Nephron progenitor cell (in vitro differentiated cells): Measurements from ENCODE around the gene CCDC28B.

Source experiments
- DNase-seq: peaks from one replicate; pipeline ENCODE4 v3.0.0; 2021
- H3K27ac Mint-ChIP-seq: 2 replicates; pipeline ENCODE4 v1.8.0; 2021; ENCODE audit warnings: mild to moderate bottlenecking, moderate library complexity, mixed read lengths
- H3K27me3 Mint-ChIP-seq: 2 replicates; pipeline ENCODE4 v1.8.0; 2021; ENCODE audit warnings: mild to moderate bottlenecking, low read depth, mixed read lengths; ENCODE audit not compliant: poor library complexity
- H3K36me3 Mint-ChIP-seq: 2 replicates; pipeline ENCODE4 v1.8.0; 2021; ENCODE audit warnings: low read depth, mixed read lengths
- H3K4me1 Mint-ChIP-seq: 2 replicates; pipeline ENCODE4 v1.8.0; 2021; ENCODE audit warnings: mixed read lengths
- H3K4me3 Mint-ChIP-seq: 2 replicates; pipeline ENCODE4 v1.8.0; 2021; ENCODE audit warnings: mild to moderate bottlenecking, moderate library complexity, mixed read lengths
- H3K9me3 Mint-ChIP-seq: 2 replicates; pipeline ENCODE4 v1.8.0; 2021; ENCODE audit warnings: mild to moderate bottlenecking, moderate library complexity, mixed read lengths
- TF ChIP-seq, protein P1 (sequence below): fragments of 200-600 bp; sonication (generic); IDR thresholded peaks from 2 replicates; pipeline ENCODE4 v1.5.0; 2021; ENCODE audit warnings: antibody characterized with exemption

The CCDC28B gene

DNA sequence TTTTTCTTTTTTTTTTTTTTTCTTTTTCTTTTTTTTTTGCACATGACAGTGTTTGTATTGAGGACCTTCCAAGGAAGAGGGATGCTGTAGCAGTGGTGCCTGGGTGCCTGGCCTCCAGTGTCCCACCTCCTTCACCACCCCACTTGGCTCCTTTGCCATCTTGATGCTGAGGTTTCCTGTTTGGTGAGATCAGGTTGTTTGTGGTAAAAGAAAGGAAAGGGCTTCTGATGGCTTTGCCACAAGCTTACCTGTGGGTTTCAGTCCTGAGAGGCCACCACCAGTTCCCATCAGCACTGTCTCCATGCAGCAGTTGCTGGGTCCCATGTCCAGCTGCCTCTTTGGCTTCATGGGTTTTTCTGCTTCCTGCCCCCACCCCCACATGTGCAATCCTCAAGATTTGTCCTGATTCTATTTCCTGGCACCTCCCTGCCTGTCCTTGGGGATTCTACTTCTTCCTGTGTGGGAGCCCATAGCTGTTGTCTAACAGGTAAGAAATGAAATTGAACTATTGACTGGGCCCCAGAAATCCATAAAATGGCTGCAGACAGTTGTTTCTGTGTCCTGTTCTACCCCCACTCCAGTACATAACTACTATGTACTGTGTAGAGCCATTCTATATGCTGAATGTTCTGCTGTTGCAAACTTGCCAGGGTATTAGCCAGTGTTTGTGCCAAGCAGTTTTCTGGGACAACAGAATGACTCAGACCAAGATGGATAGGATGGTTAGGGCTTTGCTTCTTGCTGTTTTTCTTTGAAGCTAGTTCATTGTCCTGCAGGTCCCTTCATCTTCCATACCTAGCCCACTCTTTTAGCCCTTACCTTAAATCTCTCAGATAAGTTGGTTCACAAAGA lies 4.2 kb upstream of the CCDC28B start:
- peaks cover 48% of the 10 kb centered on the region for H3K36me3 Mint-ChIP-seq

DNA sequence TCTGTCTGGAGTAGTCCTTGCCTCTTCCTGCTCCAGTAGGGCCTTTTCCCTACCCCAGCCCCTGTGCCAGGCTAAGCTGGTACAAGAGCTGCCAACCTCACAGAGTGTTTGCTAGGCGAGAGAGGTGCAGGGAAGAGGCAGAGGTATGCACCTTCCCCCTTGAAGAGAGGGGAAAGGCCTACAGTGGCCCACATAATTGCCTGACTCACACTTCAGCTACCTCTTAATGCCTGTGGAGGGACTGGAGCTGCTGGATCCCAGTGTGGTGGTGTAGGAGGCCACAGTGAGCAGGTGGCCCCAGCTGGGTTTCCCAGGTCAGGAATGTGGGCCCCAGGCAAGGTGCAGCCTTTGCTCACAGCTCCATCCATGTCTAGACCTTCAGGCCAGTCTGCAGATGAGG lies 3.3 kb upstream of the CCDC28B start:
- no peak for DNase-seq
- H3K4me1 Mint-ChIP-seq = peaks cover 41% of the 10 kb centered on the region
- H3K27me3 Mint-ChIP-seq = peaks cover 5% of the 10 kb centered on the region
- no peak overlapping the region for H3K4me3 Mint-ChIP-seq
- TF ChIP-seq, protein P1, sequence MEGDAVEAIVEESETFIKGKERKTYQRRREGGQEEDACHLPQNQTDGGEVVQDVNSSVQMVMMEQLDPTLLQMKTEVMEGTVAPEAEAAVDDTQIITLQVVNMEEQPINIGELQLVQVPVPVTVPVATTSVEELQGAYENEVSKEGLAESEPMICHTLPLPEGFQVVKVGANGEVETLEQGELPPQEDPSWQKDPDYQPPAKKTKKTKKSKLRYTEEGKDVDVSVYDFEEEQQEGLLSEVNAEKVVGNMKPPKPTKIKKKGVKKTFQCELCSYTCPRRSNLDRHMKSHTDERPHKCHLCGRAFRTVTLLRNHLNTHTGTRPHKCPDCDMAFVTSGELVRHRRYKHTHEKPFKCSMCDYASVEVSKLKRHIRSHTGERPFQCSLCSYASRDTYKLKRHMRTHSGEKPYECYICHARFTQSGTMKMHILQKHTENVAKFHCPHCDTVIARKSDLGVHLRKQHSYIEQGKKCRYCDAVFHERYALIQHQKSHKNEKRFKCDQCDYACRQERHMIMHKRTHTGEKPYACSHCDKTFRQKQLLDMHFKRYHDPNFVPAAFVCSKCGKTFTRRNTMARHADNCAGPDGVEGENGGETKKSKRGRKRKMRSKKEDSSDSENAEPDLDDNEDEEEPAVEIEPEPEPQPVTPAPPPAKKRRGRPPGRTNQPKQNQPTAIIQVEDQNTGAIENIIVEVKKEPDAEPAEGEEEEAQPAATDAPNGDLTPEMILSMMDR = no peak
- H3K9me3 Mint-ChIP-seq = no peaks in the 10 kb centered on the region
- H3K27ac Mint-ChIP-seq = peak overlapping the region; percentile 80
- H3K36me3 Mint-ChIP-seq = peaks cover 39% of the 10 kb centered on the region

More for the DNA sequence above, 4.2 kb upstream of the CCDC28B start:
- peaks cover 33% of the 10 kb centered on the region for H3K4me1 Mint-ChIP-seq
- peak overlapping the region; percentile 64 for H3K27ac Mint-ChIP-seq
- DNase-seq = no peak
- TF ChIP-seq, protein P1 = no peak
- H3K9me3 Mint-ChIP-seq = no peaks in the 10 kb centered on the region
- H3K4me3 Mint-ChIP-seq = no peak overlapping the region
- peaks cover 5% of the 10 kb centered on the region for H3K27me3 Mint-ChIP-seq

DNA sequence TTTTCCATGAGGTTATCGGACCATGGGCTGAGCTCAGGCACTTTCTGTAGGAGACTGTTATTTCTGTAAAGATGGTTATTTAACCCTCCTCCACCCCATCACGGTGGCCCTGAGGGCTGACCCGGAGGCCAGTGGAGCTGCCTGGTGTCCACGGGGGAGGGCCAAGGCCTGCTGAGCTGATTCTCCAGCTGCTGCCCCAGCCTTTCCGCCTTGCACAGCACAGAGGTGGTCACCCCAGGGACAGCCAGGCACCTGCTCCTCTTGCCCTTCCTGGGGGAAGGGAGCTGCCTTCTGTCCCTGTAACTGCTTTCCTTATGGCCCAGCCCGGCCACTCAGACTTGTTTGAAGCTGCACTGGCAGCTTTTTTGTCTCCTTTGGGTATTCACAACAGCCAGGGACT lies 2.6 kb upstream of the CCDC28B start:
- Mint-ChIP-seq H3K9me3 (no peaks in the 10 kb centered on the region), H3K36me3 (peaks cover 34% of the 10 kb centered on the region), H3K27ac (peak overlapping the region; percentile 80), H3K4me1 (peaks cover 49% of the 10 kb centered on the region), H3K4me3 (no peak overlapping the region), H3K27me3 (peaks cover 5% of the 10 kb centered on the region)
- TF ChIP-seq, protein P1 = no peak
- DNase-seq = no peak

DNA sequence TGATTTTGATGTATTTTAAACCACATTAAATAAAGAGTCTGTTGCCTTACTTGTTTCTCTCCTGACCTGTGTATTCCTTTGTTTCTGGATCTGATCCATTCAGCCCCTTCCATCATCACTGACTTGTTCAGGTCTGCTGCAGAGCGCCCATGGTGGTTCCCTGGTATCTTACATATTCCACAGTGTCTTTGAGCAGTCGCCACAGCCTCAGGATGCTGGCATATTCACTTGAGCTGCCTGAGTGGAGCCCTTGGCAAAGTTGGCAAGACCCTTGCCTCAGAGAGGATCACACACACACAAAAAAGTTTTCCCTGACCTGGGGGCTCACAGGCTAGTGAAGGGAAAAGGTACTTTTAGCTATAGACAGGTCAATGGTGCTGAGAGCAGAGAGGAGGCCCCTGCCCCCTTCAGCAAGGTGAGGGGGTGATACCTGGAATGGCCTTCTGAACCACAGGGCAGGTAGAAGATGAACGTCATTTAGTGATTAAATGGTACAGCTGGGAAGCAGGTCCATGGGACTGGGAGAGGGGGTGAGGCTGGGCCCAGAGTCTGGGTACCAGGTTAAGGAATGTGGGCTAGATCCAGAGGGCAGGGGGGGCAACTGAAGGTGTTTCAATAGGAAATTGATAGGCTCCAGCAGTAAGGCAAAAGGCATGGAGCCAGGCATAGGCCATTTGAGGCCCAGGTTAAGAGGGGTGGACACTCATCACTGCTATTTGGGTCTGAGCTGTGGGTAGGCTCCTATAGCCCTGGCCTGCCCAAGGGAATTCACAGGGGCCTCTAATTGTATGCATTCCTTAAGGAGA lies 2.0 kb upstream of the CCDC28B start:
- peak overlapping the region; percentile 56 for H3K4me3 Mint-ChIP-seq
- TF ChIP-seq, protein P1 = no peak
- peaks cover 28% of the 10 kb centered on the region for H3K36me3 Mint-ChIP-seq
- H3K4me1 Mint-ChIP-seq = peaks cover 53% of the 10 kb centered on the region
- DNase-seq = no peak
- H3K9me3 Mint-ChIP-seq = no peaks in the 10 kb centered on the region
- H3K27me3 Mint-ChIP-seq = peaks cover 5% of the 10 kb centered on the region
- peak overlapping the region; percentile 67 for H3K27ac Mint-ChIP-seq

DNA sequence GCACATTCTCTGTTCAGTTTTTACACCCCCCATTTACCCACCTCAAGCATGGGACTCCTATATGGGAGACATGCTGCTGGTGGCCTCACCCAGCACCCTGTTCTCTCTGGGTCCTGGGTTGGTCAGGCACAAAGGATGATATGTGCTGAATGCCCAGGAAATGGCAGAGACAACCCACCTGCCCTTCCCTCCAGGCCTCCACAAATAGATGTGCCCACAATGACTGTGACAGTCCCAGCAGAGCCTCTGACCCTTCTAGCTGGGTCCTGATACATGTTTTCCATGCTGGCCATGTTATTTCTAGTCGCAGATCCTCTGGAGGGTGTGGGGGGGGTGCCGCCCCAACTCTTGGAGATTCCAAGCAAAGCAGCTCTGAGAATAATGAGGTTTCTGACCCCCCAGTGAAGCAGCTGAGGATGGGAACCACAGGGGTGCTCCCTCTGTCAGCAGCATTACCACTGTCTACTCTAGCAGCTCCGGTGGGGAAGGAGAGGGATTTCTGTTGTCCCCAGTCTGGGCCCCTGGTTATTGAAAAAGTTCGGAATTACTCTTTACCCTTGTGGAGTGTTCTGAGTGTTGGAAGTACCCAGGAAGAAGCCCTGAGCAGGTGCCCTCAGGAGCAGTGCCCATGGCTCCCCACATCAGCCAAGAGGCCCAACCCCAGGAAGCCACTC lies 1.2 kb upstream of the CCDC28B start:
- no peak overlapping the region for H3K27ac Mint-ChIP-seq

More for the DNA sequence above, 1.2 kb upstream of the CCDC28B start:
- Mint-ChIP-seq H3K27me3 (peaks cover 8% of the 10 kb centered on the region), H3K36me3 (peaks cover 20% of the 10 kb centered on the region), H3K9me3 (no peaks in the 10 kb centered on the region), H3K4me3 (no peak overlapping the region), H3K4me1 (peaks cover 60% of the 10 kb centered on the region)
- TF ChIP-seq, protein P1 = no peak
- no peak for DNase-seq
